SK-N-SH treated with all-trans-retinoic acid at 6 μM for 48 hours (cell line): Measurements from ENCODE around the gene TAS2R5.
"Not testable (repeated sequence)": the region's sequence is repeated elsewhere in the genome, so short reads cannot be mapped to it uniquely, and the experiment has no call there.

Experiments used
- ATAC-seq: fragments of 200-7000 bp; cut with Tn5 transposase; 3 replicates; pipeline ENCODE4 v1.9.1; 2020; ENCODE audit warnings: mild to moderate bottlenecking, moderate library complexity
- ARNTL ChIP-seq: fragments of 450-650 bp; formaldehyde crosslinking; IDR thresholded peaks from 2 replicates; pipeline ENCODE4 v1.5.0; 2020; ENCODE audit warnings: low read depth, mild to moderate bottlenecking, moderate library complexity, borderline replicate concordance
- BACH2 ChIP-seq: fragments of 250-450 bp; sonication (Bioruptor Pico); IDR thresholded peaks from 2 replicates; pipeline ENCODE4 v1.9.0; 2021; ENCODE audit warnings: mild to moderate bottlenecking, borderline replicate concordance
- CSDC2 ChIP-seq: fragments of 250-450 bp; sonication (Bioruptor Pico); IDR thresholded peaks from 2 replicates; pipeline ENCODE4 v1.5.0; 2020; ENCODE audit warnings: mild to moderate bottlenecking, moderate library complexity
- ESRRG ChIP-seq: fragments of 250-450 bp; sonication (Bioruptor Pico); IDR thresholded peaks from 2 replicates; pipeline ENCODE4 v1.6.1; 2021; ENCODE audit warnings: mild to moderate bottlenecking
- GLIS3 ChIP-seq: fragments of 250-450 bp; sonication (Bioruptor Pico); IDR thresholded peaks from 2 replicates; pipeline ENCODE4 v1.5.0; 2020; ENCODE audit warnings: mild to moderate bottlenecking, moderate library complexity
- ISL1 ChIP-seq: fragments of 250-450 bp; sonication (Bioruptor Pico); IDR thresholded peaks from 2 replicates; pipeline ENCODE4 v2.1.2; 2022; ENCODE audit warnings: mild to moderate bottlenecking, moderate library complexity
- OSR1 ChIP-seq: fragments of 250-450 bp; sonication (Bioruptor Pico); IDR thresholded peaks from 2 replicates; pipeline ENCODE4 v1.8.0; 2022; ENCODE audit warnings: moderate library complexity, mild to moderate bottlenecking, inconsistent platforms
- PPARA ChIP-seq: fragments of 250-450 bp; sonication (Bioruptor Pico); IDR thresholded peaks from 2 replicates; pipeline ENCODE4 v1.5.0; 2020; ENCODE audit warnings: mild to moderate bottlenecking, borderline replicate concordance
- RARB ChIP-seq: fragments of 250-450 bp; sonication (Bioruptor Pico); IDR thresholded peaks from 2 replicates; pipeline ENCODE4 v1.8.0; 2021; ENCODE audit warnings: mild to moderate bottlenecking, moderate library complexity
- SNAI2 ChIP-seq: fragments of 250-450 bp; sonication (Bioruptor Pico); IDR thresholded peaks from 2 replicates; pipeline ENCODE4 v1.5.0; 2020; ENCODE audit warnings: mild to moderate bottlenecking, moderate library complexity
- TCF4 ChIP-seq: fragments of 250-450 bp; sonication (Bioruptor Pico); IDR thresholded peaks from 2 replicates; pipeline ENCODE4 v1.8.0; 2021; ENCODE audit warnings: mild to moderate bottlenecking, moderate library complexity, borderline replicate concordance
- TOX ChIP-seq: fragments of 250-450 bp; sonication (Bioruptor Pico); IDR thresholded peaks from 2 replicates; pipeline ENCODE4 v1.8.0; 2021; ENCODE audit warnings: mild to moderate bottlenecking, moderate library complexity, borderline replicate concordance
- ZFP3 ChIP-seq: fragments of 250-450 bp; sonication (Bioruptor Pico); IDR thresholded peaks from 2 replicates; pipeline ENCODE4 v1.5.0; 2020; ENCODE audit warnings: mild to moderate bottlenecking, moderate library complexity
- ZFP30 ChIP-seq: fragments of 450-650 bp; formaldehyde crosslinking; IDR thresholded peaks from 2 replicates; pipeline ENCODE4 v1.5.0; 2022; ENCODE audit warnings: mild to moderate bottlenecking, moderate library complexity
- ZNF565 ChIP-seq: fragments of 450-650 bp; formaldehyde crosslinking; conservative IDR thresholded peaks from 2 replicates; pipeline ENCODE4 v1.5.0; 2020; ENCODE audit warnings: low read depth, mild to moderate bottlenecking, moderate library complexity
- ZNF70 ChIP-seq: fragments of 450-650 bp; formaldehyde crosslinking; IDR thresholded peaks from 2 replicates; pipeline ENCODE4 v1.5.0; 2020; ENCODE audit warnings: mild to moderate bottlenecking, moderate library complexity
- ZNF8 ChIP-seq: fragments of 450-650 bp; formaldehyde crosslinking; IDR thresholded peaks from 2 replicates; pipeline ENCODE4 v1.5.0; 2020; ENCODE audit warnings: mild to moderate bottlenecking, moderate library complexity
- TF ChIP-seq, protein P1 (sequence below): fragments of 250-450 bp; sonication (Bioruptor Pico); IDR thresholded peaks from 2 replicates; pipeline ENCODE4 v1.8.0; 2020; ENCODE audit warnings: mild to moderate bottlenecking, moderate library complexity, borderline replicate concordance
- TF ChIP-seq, protein P2 (sequence below): fragments of 250-450 bp; sonication (Bioruptor Pico); IDR thresholded peaks from 2 replicates; pipeline ENCODE4 v1.8.0; 2021; ENCODE audit warnings: low read depth, mild to moderate bottlenecking, moderate library complexity, borderline replicate concordance
- TF ChIP-seq, protein P3 (sequence below): fragments of 250-450 bp; sonication (Bioruptor Pico); IDR thresholded peaks from 2 replicates; pipeline ENCODE4 v1.5.1; 2021; ENCODE audit warnings: mild to moderate bottlenecking, moderate library complexity
- TF ChIP-seq, protein P4 (sequence below): fragments of 250-450 bp; sonication (Bioruptor Pico); IDR thresholded peaks from 2 replicates; pipeline ENCODE4 v1.5.1; 2020; ENCODE audit warnings: low read depth, mild to moderate bottlenecking, moderate library complexity
- TF ChIP-seq, protein P5 (sequence below): fragments of 250-450 bp; sonication (Bioruptor Pico); IDR thresholded peaks from 2 replicates; pipeline ENCODE4 v1.5.0; 2020; ENCODE audit warnings: mild to moderate bottlenecking, moderate library complexity

Gene TAS2R5

DNA sequence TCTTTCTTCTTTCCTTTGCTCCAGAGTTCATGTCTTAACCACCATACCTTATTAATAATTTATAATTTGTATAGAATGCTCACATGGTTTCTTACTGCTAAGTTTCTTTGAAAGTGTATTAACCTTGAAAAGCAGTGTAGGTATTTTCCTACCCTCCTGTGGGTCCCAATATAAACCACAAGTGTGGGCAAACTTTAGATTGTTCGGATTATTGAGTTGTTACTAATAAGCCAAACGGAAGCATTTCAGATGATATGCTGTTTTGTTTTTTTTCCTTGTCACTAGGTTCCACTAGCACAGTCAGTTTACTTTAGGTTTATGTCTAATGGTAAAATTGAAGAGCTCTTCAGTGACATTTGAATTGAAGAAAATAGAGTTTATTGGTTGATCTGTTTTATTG lies 41.6 kb upstream of the TAS2R5 start:
- ATAC-seq = no peak
- no peak for TF ChIP-seq ZNF70
- TF ChIP-seq, protein P1, sequence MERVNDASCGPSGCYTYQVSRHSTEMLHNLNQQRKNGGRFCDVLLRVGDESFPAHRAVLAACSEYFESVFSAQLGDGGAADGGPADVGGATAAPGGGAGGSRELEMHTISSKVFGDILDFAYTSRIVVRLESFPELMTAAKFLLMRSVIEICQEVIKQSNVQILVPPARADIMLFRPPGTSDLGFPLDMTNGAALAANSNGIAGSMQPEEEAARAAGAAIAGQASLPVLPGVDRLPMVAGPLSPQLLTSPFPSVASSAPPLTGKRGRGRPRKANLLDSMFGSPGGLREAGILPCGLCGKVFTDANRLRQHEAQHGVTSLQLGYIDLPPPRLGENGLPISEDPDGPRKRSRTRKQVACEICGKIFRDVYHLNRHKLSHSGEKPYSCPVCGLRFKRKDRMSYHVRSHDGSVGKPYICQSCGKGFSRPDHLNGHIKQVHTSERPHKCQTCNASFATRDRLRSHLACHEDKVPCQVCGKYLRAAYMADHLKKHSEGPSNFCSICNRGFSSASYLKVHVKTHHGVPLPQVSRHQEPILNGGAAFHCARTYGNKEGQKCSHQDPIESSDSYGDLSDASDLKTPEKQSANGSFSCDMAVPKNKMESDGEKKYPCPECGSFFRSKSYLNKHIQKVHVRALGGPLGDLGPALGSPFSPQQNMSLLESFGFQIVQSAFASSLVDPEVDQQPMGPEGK (CRISPR knock-in tag) = no peak
- TF ChIP-seq ARNTL = no peak
- TF ChIP-seq ZFP30 (CRISPR knock-in tag) = no peak
- TF ChIP-seq BACH2 (CRISPR knock-in tag) = no peak
- TF ChIP-seq CSDC2 (CRISPR knock-in tag) = no peak
- no peak for TF ChIP-seq ESRRG (CRISPR knock-in tag)
- TF ChIP-seq OSR1 (CRISPR knock-in tag) = no peak
- no peak for TF ChIP-seq GLIS3 (CRISPR knock-in tag)
- TF ChIP-seq, protein P2, sequence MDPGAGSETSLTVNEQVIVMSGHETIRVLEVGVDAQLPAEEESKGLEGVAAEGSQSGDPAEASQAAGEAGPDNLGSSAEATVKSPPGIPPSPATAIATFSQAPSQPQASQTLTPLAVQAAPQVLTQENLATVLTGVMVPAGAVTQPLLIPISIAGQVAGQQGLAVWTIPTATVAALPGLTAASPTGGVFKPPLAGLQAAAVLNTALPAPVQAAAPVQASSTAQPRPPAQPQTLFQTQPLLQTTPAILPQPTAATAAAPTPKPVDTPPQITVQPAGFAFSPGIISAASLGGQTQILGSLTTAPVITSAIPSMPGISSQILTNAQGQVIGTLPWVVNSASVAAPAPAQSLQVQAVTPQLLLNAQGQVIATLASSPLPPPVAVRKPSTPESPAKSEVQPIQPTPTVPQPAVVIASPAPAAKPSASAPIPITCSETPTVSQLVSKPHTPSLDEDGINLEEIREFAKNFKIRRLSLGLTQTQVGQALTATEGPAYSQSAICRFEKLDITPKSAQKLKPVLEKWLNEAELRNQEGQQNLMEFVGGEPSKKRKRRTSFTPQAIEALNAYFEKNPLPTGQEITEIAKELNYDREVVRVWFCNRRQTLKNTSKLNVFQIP (CRISPR knock-in tag) = no peak
- no peak for TF ChIP-seq ZNF8 (CRISPR knock-in tag)
- no peak for TF ChIP-seq RARB (CRISPR knock-in tag)
- no peak for TF ChIP-seq SNAI2
- TF ChIP-seq, protein P3, sequence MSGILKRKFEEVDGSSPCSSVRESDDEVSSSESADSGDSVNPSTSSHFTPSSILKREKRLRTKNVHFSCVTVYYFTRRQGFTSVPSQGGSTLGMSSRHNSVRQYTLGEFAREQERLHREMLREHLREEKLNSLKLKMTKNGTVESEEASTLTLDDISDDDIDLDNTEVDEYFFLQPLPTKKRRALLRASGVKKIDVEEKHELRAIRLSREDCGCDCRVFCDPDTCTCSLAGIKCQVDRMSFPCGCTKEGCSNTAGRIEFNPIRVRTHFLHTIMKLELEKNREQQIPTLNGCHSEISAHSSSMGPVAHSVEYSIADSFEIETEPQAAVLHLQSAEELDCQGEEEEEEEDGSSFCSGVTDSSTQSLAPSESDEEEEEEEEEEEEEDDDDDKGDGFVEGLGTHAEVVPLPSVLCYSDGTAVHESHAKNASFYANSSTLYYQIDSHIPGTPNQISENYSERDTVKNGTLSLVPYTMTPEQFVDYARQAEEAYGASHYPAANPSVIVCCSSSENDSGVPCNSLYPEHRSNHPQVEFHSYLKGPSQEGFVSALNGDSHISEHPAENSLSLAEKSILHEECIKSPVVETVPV (CRISPR knock-in tag) = no peak
- no peak for TF ChIP-seq ZFP3
- no peak for TF ChIP-seq ZNF565
- no peak for TF ChIP-seq TOX (CRISPR knock-in tag)
- no peak for TF ChIP-seq ISL1 (CRISPR knock-in tag)
- TF ChIP-seq, protein P4, sequence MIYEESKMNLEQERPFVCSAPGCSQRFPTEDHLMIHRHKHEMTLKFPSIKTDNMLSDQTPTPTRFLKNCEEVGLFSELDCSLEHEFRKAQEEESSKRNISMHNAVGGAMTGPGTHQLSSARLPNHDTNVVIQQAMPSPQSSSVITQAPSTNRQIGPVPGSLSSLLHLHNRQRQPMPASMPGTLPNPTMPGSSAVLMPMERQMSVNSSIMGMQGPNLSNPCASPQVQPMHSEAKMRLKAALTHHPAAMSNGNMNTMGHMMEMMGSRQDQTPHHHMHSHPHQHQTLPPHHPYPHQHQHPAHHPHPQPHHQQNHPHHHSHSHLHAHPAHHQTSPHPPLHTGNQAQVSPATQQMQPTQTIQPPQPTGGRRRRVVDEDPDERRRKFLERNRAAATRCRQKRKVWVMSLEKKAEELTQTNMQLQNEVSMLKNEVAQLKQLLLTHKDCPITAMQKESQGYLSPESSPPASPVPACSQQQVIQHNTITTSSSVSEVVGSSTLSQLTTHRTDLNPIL (CRISPR knock-in tag) = no peak
- TF ChIP-seq, protein P5, sequence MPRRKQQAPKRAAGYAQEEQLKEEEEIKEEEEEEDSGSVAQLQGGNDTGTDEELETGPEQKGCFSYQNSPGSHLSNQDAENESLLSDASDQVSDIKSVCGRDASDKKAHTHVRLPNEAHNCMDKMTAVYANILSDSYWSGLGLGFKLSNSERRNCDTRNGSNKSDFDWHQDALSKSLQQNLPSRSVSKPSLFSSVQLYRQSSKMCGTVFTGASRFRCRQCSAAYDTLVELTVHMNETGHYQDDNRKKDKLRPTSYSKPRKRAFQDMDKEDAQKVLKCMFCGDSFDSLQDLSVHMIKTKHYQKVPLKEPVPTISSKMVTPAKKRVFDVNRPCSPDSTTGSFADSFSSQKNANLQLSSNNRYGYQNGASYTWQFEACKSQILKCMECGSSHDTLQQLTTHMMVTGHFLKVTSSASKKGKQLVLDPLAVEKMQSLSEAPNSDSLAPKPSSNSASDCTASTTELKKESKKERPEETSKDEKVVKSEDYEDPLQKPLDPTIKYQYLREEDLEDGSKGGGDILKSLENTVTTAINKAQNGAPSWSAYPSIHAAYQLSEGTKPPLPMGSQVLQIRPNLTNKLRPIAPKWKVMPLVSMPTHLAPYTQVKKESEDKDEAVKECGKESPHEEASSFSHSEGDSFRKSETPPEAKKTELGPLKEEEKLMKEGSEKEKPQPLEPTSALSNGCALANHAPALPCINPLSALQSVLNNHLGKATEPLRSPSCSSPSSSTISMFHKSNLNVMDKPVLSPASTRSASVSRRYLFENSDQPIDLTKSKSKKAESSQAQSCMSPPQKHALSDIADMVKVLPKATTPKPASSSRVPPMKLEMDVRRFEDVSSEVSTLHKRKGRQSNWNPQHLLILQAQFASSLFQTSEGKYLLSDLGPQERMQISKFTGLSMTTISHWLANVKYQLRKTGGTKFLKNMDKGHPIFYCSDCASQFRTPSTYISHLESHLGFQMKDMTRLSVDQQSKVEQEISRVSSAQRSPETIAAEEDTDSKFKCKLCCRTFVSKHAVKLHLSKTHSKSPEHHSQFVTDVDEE = no peak

DNA sequence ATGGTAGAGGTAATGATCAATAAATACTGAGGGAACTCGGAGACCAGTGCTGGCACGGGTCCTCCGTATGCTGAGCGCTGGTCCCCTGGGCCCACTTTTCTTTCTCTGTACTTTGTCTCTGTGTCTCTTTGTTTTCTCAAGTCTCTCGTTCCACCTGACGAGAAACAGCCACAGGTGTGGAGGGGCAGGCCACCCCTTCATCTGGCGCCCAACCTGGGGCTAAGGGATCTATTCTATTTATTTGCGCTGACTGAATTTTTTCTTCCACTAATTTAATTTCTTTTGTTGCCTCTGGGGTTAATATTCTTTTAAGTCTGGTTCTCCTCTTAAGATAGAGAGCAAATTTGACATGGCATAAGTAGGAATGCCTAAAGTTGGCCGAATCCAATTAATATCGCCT lies 38.1 kb upstream of the TAS2R5 start:
- ATAC-seq = not testable (repeated sequence)

DNA sequence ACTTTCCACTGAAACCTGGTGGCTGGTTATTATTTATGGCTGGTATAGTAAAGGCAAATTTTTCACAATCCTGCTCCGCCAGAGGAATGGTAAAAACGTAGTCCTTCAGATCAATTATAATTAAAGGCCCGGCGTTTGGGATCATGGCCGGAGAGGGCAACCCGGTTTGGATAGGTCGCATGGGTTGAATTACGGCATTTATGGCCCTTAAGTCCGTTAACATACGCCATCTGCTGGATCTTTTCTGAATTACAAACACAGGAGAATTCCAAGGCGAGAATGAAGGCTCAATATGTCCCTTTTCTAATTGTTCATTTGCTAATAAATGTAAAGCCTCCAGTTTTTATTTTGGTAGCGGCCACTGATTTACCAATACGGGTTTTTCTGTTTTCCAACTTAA lies 37.4 kb upstream of the TAS2R5 start:
- ATAC-seq = no peak
- no peak for TF ChIP-seq ZNF8 (CRISPR knock-in tag)
- no peak for TF ChIP-seq ZNF70
- no peak for TF ChIP-seq OSR1 (CRISPR knock-in tag)
- no peak for TF ChIP-seq PPARA
- no peak for TF ChIP-seq BACH2 (CRISPR knock-in tag)
- TF ChIP-seq ARNTL = no peak
- no peak for TF ChIP-seq GLIS3 (CRISPR knock-in tag)
- no peak for TF ChIP-seq TCF4 (CRISPR knock-in tag)
- no peak for TF ChIP-seq ZNF565
- TF ChIP-seq TOX (CRISPR knock-in tag) = no peak
- TF ChIP-seq, protein P5 = no peak
- TF ChIP-seq, protein P2 (CRISPR knock-in tag) = no peak
- no peak for TF ChIP-seq CSDC2 (CRISPR knock-in tag)
- TF ChIP-seq ISL1 (CRISPR knock-in tag) = no peak
- TF ChIP-seq, protein P4 (CRISPR knock-in tag) = no peak
- TF ChIP-seq ESRRG (CRISPR knock-in tag) = no peak
- TF ChIP-seq SNAI2 = no peak
